ENCODE measurements around the gene DHRS1. TPM values are rescaled to one million over a fixed set of nuclear protein-coding genes. Genes with fewer than 3 reads are reported as not detected.
A peak's percentile ranks its signal among the peaks of the same experiment; 100 is the strongest.

DHRS1 gene
- total and polyA plus RNA-seq, 9 of the 15 experiments (the other 6 are each of a cell fraction or from before 2014, with no cell fraction given): 7.3 to 33.6 (median 13.3) TPM

DNA sequence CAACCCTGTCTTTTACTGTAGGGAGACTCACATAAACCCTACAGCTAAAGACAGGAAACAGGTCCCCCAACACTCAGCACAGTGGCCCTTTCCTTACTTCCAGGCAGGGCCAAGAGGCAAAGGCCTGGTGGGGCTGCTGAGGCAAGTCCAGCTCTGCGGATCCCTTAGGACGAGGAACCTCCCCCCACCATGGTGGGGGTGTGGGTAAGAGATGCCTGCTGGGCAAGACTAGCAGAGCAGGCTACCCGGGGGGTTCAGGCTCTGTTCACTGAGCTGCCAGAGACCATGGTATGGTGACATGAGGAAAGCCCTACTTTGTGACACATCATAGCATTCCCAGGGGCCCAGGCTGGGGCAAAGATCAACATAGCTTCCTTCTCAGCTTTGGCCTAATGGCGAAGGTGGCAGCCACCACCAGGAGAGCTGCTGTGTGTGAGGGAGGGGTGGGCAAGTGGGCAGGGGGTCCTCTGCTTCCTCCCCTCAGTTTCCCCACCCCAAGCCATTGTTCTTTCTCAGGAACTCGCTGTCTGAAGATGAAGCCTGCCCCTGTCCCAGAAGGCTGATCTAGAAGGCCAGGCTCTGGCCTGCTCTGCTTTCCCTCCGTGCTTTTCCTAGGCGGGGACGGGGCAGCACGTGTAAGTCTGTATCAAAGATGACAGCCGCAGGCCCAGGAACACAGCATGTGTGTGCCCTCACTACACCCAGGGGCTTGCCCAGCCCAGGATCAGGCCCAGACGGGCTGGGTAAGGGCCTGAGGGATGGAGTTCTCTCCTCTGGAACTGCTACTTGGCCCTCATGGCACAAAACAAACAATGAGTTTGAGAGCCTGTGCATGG is 47.1 kb downstream of the DHRS1 start:
- Histone ChIP-seq H3K4me3 (no peak overlapping the region), H3K9ac (ENCODE audit: insufficient read depth in 1 of 2, low read depth in 2 of 2, low read length in 2 of 2) (peak overlapping the region in 1 of 2 experiments; percentile 17; a peak in 1 of 4 replicates), H3K79me2 (ENCODE audit: control insufficient read depth, insufficient read depth, low read length) (no peaks in the 10 kb centered on the region), H2AFZ (ENCODE audit: low read depth, low read length) (no peak overlapping the region), H3K4me1 (replicated peaks in 1 of 2; ENCODE audit: control insufficient read depth in 2 of 2, insufficient read depth in 2 of 2, low read length in 2 of 2) (peaks cover 21 to 28% of the 10 kb centered on the region in 2 experiments; a peak in 4 of 5 replicates), H3K9me1 (ENCODE audit: control insufficient read depth, insufficient read depth, low read length) (no peaks in the 10 kb centered on the region), H4K20me1 (replicated peaks; ENCODE audit: control insufficient read depth, insufficient read depth, low read length) (no peaks in the 10 kb centered on the region), H3K9me3 (replicated peaks; ENCODE audit: control insufficient read depth, insufficient read depth, low read depth, low read length) (no peaks in the 10 kb centered on the region), H3K27me3 (ENCODE audit: control insufficient read depth in 2 of 2, insufficient read depth in 2 of 2, low read length in 2 of 2) (no peaks in the 10 kb centered on the region), H3K36me3 (ENCODE audit: control insufficient read depth, insufficient read depth, low read length) (no peaks in the 10 kb centered on the region; the same call in 1 of the 3 replicates), H3K4me2 (ENCODE audit: insufficient read depth, low read length) (no peak overlapping the region), H3K27ac (ENCODE audit: extremely low read depth, low read depth, low read length) (no peak overlapping the region)
- TF ChIP-seq NR2F6 (CRISPR knock-in tag; IDR thresholded peaks at IDR 0.05): no peak
- TF ChIP-seq KHSRP (IDR thresholded peaks at IDR 0.05): no peak
- no peak for TF ChIP-seq HCFC1 (IDR thresholded peaks at IDR 0.05; ENCODE audit: low read depth, low read length)
- TF ChIP-seq CCAR2 (IDR thresholded peaks at IDR 0.05; ENCODE audit: low read depth, low read length): no peak
- TF ChIP-seq TCF3 (CRISPR knock-in tag; IDR thresholded peaks at IDR 0.05): no peak
- TF ChIP-seq ZNF77 (CRISPR knock-in tag; IDR thresholded peaks at IDR 0.05): no peak
- TF ChIP-seq RBM22 (IDR thresholded peaks at IDR 0.05; ENCODE audit: low read depth, low read length, poor library complexity, severe bottlenecking): no peak
- no peak for TF ChIP-seq ILK (tag; IDR thresholded peaks at IDR 0.05; ENCODE audit: borderline replicate concordance, low read depth)
- TF ChIP-seq MCM7 (IDR thresholded peaks at IDR 0.05): no peak
- TF ChIP-seq NFXL1 (CRISPR knock-in tag; IDR thresholded peaks at IDR 0.05): no peak
- no peak for TF ChIP-seq ZNF143 (CRISPR knock-in tag; IDR thresholded peaks at IDR 0.05)
- TF ChIP-seq, protein P1, sequence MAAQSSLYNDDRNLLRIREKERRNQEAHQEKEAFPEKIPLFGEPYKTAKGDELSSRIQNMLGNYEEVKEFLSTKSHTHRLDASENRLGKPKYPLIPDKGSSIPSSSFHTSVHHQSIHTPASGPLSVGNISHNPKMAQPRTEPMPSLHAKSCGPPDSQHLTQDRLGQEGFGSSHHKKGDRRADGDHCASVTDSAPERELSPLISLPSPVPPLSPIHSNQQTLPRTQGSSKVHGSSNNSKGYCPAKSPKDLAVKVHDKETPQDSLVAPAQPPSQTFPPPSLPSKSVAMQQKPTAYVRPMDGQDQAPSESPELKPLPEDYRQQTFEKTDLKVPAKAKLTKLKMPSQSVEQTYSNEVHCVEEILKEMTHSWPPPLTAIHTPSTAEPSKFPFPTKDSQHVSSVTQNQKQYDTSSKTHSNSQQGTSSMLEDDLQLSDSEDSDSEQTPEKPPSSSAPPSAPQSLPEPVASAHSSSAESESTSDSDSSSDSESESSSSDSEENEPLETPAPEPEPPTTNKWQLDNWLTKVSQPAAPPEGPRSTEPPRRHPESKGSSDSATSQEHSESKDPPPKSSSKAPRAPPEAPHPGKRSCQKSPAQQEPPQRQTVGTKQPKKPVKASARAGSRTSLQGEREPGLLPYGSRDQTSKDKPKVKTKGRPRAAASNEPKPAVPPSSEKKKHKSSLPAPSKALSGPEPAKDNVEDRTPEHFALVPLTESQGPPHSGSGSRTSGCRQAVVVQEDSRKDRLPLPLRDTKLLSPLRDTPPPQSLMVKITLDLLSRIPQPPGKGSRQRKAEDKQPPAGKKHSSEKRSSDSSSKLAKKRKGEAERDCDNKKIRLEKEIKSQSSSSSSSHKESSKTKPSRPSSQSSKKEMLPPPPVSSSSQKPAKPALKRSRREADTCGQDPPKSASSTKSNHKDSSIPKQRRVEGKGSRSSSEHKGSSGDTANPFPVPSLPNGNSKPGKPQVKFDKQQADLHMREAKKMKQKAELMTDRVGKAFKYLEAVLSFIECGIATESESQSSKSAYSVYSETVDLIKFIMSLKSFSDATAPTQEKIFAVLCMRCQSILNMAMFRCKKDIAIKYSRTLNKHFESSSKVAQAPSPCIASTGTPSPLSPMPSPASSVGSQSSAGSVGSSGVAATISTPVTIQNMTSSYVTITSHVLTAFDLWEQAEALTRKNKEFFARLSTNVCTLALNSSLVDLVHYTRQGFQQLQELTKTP (IDR thresholded peaks at IDR 0.05; ENCODE audit: low read depth in 1 of 2, partially characterized antibody in 2 of 2): no peak
- ATAC-seq (no peak), FAIRE-seq (no peak), DNase-seq (ENCODE audit: extremely low read depth in 1 of 4, low spot score in 3 of 4) (no peak)
- in situ Hi-C loops (cut with MboI): no loop called here
- POLR2A ChIA-PET: interaction anchor here (2.0 kb wide), 1 partner anchor 10 kb away, joined by 10 read pairs; the partner anchor contains the start of gene TINF2
- BruUV-seq (replicated peaks): no TSS peak
- WGBS (ENCODE audit: insufficient coverage, low coverage, missing lambda C conversion rate): 59% methylated on average over 6 of the region's 11 CpGs
- CTCF ChIA-PET (ENCODE audit: low intra/inter-chr PET ratio): no interaction called here
- intact Hi-C loops (cut with micrococcal nuclease): no loop called here

Data from K562 (cell line).